GM21381 (cell line): ENCODE data around the gene ADARB2.

Source experiments
- ATAC-seq: cut with Tn5 transposase; IDR thresholded peaks from one replicate; pipeline ENCODE4 v1.9.1; 2021; ENCODE audit warnings: mild to moderate bottlenecking, moderate library complexity; ENCODE audit not compliant: unreplicated experiment

ADARB2 gene

DNA sequence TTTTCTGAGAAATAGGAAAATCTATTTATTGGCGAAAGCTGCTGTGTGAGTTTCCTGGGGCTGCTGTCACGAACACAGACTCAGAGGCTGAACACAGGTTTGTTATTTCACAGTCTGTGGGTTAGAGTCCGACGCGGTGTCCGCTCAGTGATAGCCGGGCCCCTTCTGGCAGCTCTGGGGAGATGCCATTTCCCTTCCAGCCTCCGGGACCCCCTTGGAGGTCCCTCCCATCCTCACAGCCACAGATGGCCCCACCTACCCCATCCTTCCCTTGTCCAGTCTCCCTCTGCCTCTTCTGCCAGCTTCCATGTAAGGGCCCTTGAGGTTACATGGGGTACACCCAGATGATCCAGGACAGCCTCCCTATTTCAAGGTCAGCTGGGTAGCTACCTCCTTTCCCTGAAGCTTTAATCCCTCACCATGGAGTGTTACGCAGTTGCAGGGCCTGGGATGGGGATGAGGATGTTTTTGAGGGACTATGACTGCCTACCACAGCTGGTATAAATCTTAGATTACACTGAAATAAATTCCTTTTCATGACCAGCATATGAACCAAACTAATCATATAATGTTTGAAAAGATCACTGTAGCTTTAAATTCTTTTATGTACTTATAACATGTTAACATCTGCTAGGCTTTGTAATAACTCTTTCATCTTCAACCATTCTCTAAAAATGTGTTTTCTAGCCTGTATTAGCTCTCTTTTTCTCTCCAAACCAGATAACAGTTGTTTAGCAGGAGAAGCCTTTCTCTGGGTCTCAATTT, 582.6 kb downstream of the ADARB2 start:
- ATAC-seq: no peak

DNA sequence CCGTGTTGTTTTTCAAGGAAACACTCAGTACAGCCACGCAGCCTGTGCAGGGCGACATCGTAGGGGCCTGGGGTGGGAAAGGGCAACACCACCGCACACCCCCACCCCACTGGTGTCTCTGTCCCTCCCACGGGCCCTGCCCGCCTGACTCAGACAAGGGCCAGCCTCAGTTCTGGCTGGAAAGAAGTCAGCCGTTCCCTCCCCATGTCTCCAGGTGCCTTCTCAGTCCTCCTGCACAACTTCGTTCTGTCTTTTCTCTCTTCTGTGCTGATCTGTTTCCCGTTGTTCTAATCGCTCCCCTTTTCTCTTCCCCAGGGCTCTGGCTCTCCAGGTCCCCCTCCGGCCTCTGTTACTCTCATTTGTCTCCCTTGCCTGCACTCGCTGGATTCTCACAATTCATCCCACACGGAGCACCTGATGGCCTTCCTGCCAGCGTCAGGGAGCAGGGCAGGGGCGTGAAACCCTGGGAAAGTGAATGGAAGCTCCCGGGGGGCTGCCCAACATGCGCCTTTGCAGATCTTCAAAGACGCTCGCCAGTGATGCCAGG, 583.4 kb downstream of the ADARB2 start:
- ATAC-seq: no peak

- ATAC-seq: no peak
Observed at GRCh38 chr10:1153251-1153763, 584.0 kb downstream of the ADARB2 start.

- no peak for ATAC-seq
Observed at GRCh38 chr10:1152386-1153250, 584.7 kb downstream of the ADARB2 start.

- ATAC-seq: no peak
Observed at GRCh38 chr10:1151076-1152033, 586.0 kb downstream of the ADARB2 start.

DNA sequence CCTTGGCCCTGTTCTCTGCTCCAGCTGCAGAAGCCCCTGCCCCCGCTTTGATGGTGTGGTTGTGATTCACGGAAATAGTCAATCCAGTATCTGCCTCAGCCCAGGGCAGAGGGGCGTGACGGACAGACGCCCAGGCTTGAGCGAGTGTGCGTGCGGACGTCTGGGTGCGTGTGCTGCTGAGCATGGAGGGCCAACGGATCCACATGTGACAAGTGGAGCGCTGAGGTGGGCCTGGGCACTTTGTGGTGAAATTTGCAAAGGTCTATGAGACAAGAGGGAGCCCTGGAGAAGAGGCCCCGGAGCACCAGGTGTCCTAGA, 586.7 kb downstream of the ADARB2 start:
- ATAC-seq: no peak

- ATAC-seq: no peak
Observed at GRCh38 chr10:1149793-1150637, 587.3 kb downstream of the ADARB2 start.

DNA sequence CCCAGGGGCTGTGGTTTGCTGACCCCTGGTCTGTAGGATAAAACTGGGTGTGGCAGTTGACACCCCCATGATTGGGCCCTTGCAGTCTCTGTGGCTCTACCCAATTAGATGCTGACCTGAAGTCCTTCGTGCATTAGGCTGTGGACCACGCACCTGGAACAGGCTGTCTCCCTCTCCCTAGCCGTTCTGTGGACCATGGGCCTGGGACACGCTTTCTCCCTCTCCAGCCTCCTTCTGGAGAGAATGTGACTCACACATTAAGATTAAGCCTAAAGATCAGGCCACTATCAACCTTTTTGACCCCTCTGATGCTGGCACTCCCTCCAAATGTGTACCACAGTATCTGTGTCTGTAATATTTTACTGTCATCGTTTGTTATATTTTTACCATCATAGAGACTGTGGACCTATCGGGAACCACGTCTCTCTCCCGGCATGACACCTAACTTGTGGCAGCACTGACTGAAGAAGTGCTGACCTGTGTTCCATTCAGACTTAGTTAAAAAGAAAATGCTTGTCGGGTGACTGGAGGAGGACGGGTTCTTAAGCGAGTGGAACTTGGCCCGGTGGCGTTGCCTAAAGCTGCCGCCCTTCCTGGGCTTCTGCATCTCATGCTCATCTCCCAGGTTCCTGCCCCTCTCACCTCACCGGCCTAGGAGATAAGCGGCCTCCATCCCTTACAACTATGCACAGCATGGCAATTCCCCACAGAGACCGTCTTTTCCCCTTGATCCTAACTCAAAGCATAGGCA, 588.3 kb downstream of the ADARB2 start:
- ATAC-seq: no peak

GRCh38 chr10:1147810-1148209, 589.5 kb downstream of the ADARB2 start:
- ATAC-seq: no peak

DNA sequence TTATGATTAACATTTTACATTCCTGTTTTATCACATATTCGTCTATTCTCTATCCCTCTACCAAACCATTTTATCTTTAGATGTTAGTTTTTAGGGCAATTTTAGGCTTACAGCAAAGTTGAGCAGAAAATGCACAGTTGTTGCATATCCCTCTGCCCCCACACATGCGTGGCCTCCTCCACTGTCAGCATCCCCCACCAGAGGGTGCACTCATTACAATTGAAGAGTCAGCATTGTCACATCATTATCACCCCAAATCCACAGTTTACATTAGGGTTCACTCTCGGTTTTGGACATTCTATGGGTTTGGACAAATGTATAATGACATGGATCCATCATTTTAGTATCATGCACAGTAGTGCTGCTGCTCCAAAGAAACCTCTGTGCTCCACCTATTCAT, 594.7 kb downstream of the ADARB2 start:
- no peak for ATAC-seq

DNA sequence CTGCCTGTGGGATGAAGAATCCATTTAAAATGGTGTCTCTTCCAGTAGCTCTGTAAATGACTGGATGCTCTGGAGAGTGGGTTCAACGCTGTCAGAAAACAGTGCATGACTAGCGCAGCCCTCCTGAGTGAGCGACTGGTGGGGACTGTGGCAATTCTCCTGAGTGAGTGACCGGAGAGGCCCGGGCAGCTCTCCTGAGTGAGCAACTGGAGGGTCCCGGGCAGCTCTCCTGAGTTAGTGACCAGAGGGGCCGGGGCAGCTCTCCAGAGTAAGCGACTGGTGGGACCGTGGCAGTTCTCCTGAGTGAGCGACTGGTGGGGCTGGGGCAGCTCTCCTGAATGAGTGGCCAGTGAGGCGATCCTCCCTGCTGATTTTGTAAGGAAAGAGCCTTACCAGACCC, 595.6 kb downstream of the ADARB2 start:
- ATAC-seq: no peak

DNA sequence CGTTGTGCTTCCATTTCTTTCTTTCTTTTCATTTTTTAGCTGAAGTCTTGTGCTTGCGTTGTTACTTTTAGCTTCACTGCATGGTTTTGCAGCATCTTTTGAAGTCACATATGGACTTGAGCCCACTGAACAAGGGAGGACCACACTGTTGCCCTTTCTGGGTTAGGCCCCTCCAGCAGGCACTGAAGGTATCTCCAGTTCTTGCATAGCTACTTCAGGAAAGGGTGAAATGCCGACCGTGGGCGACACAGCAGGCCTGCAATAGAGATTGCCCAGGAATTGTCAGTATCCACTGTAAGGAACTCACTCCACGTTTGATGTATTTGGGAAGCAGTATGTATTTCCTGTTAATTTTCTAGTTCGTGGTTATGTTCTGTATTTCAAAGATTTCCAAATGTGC, 596.1 kb downstream of the ADARB2 start:
- no peak for ATAC-seq

DNA sequence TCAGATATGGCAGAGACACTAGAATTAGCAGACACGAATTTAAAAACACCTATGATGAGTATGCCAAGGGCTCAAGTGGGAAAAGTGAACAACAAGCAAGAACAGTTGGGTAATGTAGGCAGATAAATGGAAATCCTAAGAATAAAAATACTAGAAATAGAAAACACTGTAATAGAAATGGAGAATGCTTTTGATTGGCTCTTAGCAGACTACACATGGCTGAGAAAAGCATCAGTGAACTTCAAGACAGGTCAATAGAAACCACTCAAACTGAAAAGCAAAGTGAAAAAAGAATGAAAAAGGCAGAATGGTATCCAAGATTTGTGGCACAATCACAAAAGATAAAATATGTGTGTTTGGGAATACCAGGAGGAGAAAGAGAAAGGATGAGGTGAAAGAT, 598.8 kb downstream of the ADARB2 start:
- no peak for ATAC-seq

DNA sequence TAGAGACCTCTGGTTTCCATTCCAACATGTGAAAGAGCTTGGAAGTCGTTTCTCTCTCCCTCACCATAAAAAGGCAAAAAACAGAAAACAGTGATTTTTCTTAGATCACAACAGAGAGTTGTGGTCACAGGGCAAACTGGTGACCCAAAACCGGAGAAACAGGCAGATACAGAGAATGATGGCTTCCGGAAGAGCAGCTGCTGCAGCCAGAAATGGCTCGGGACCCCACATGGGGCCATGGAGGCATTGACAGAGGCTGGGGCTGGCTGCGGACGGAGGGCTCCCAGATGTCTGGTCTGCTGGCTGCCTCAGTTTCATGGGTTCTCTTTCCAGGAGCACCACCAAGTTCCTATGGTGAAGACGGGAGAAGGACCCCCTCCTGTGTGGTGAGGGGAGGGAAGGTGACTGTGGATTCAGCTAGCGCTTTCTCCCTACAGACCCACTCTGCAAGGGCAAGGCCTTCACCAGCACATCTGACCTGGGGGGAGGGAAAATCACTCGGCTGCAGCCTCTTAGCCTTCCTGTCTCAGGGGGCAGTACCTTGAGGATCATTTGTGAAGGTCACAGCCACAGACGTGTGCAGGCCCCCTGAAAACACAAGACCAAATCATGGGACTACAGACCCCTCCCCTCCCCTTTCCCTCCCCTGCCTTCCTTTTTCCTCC, 599.7 kb downstream of the ADARB2 start:
- no peak for ATAC-seq

DNA sequence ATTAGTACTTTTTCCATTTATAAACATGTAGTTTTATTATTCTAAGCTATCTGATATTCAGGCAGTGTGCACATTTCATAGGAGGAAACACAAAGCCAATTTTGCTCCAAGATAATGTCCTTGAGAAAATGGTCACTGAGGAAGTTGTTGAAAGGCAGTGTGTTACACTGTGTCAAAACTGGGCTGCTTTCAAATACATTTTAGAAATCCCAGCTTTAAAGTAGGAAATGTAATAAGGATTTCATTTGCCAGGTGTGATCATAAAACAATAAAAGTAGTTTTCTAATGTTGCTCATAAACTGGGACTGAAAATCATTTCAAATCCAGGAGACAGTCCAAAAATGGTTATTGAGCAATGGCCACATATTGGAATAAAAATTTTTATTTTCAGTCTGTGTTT, 601.1 kb downstream of the ADARB2 start:
- no peak for ATAC-seq

GRCh38 chr10:1134156-1134555, 603.2 kb downstream of the ADARB2 start:
- ATAC-seq: no peak

- no peak for ATAC-seq
Observed at GRCh38 chr10:1133495-1134045, 603.8 kb downstream of the ADARB2 start.

DNA sequence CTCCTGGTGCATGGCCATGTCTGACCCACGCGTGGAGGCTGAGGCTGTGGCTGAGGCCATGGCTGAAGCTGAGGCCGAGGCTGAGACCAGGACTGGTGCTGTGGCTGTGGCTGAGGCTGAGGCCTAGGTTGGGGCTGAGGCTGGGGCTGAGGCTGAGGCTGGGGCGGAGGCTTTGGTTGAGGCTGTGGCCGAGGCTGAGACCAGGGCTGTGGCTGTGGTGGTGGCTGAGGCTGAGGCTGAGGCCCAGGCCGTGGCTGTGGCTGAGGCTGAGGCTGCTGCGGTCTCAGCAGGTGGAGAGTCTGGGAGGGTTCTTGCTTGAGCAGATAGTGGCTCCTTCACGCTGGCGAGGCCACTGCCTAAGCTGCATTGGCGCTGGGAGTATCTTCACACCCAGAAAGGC, 604.7 kb downstream of the ADARB2 start:
- no peak for ATAC-seq
